Left ventricle myocardium inferior (tissue), 1 donor: ENCODE measurements around the gene SHISA8. TPM values are rescaled to one million over a fixed set of nuclear protein-coding genes. Genes with fewer than 3 reads are reported as not detected.

Source experiments
- DNase-seq: peaks from one replicate; pipeline ENCODE4 v3.0.0-alpha.2; 2020
- H3K27ac ChIP-seq: fragments of 200-600 bp; replicated peaks from 2 replicates; pipeline ENCODE4 v1.8.0; 2021
- H3K27me3 ChIP-seq: fragments of 200-600 bp; 2 replicates; pipeline ENCODE4 v1.8.0; 2021; ENCODE audit warnings: low read depth
- H3K36me3 ChIP-seq: fragments of 200-600 bp; 2 replicates; pipeline ENCODE4 v1.8.0; 2021
- H3K4me1 ChIP-seq: fragments of 200-600 bp; 2 replicates; pipeline ENCODE4 v1.8.0; 2021
- H3K4me3 ChIP-seq: fragments of 200-600 bp; 2 replicates; pipeline ENCODE4 v1.8.0; 2021; ENCODE audit warnings: mild to moderate bottlenecking, moderate library complexity
- H3K9me3 ChIP-seq: fragments of 200-600 bp; replicated peaks from 2 replicates; pipeline ENCODE4 v1.8.0; 2021
- intact Hi-C: fragments of 100-400 bp; cut with micrococcal nuclease; formaldehyde crosslinking; loops from one replicate; pipeline ENCODE4 v1.11.0; 2022
- total RNA-seq: library from RNA; stranded (reverse); fragmentation: NEBNext Ultra II Directional; extraction: Animal tissue kit (Norgen Biotek cat#: 25700); gene quantifications from one replicate; pipeline ENCODE4 v1.2.1, GENCODE V29; 2021
- TF ChIP-seq, protein P1 (sequence below): fragments of 200-600 bp; IDR thresholded peaks from 2 replicates; pipeline ENCODE4 v1.8.0; 2021; ENCODE audit warnings: antibody characterized with exemption, mild to moderate bottlenecking, borderline replicate concordance
- donor health status: DM: no; HTN: yes; CAD: no; lungs with severe emphysema.

The SHISA8 gene
- total RNA-seq, 1 donor from 2014 or later, result 2.2 TPM

DNA sequence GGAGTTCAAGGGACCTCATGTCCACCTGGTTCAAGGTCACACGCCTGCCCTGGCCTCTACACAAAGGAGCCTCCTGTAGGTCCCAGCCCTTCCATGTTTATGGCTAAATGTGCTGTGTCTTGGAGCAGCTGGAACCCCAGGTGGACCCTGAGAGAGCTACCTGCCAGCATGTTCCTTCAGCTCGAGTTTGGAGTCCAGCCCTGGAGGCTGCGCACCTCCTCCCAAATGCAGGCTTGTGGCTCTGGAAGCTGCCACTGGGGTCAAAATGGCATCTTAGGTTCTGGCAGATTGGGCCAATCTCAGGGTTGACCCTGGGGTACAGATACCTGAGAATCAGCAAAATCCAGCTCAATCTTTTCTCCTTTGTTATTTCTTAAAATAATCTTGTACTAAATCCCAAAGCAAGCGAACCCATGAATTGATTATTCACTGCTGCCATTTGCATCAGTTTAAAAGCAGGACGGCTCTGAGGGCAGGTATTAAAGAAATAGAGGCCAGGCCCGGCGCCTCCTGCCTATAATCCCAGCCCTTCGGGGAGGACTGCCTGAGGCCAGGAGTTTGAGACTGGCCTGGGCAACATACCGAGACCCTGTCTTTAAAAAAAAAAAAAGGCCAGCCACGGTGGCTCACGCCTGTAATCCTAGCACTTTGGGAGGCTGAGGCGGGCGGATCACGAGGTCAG is 8.9 kb upstream of the SHISA8 start:
- intact Hi-C loops, result no loop called here
- DNase-seq, result no peak
- Histone ChIP-seq H3K4me3 (no peak overlapping the region), H3K9me3 (no peaks in the 10 kb centered on the region), H3K4me1 (peaks cover 32% of the 10 kb centered on the region), H3K27me3 (peaks cover 45% of the 10 kb centered on the region), H3K36me3 (no peaks in the 10 kb centered on the region), H3K27ac (no peak overlapping the region)
- TF ChIP-seq, protein P1, sequence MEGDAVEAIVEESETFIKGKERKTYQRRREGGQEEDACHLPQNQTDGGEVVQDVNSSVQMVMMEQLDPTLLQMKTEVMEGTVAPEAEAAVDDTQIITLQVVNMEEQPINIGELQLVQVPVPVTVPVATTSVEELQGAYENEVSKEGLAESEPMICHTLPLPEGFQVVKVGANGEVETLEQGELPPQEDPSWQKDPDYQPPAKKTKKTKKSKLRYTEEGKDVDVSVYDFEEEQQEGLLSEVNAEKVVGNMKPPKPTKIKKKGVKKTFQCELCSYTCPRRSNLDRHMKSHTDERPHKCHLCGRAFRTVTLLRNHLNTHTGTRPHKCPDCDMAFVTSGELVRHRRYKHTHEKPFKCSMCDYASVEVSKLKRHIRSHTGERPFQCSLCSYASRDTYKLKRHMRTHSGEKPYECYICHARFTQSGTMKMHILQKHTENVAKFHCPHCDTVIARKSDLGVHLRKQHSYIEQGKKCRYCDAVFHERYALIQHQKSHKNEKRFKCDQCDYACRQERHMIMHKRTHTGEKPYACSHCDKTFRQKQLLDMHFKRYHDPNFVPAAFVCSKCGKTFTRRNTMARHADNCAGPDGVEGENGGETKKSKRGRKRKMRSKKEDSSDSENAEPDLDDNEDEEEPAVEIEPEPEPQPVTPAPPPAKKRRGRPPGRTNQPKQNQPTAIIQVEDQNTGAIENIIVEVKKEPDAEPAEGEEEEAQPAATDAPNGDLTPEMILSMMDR, result no peak

DNA sequence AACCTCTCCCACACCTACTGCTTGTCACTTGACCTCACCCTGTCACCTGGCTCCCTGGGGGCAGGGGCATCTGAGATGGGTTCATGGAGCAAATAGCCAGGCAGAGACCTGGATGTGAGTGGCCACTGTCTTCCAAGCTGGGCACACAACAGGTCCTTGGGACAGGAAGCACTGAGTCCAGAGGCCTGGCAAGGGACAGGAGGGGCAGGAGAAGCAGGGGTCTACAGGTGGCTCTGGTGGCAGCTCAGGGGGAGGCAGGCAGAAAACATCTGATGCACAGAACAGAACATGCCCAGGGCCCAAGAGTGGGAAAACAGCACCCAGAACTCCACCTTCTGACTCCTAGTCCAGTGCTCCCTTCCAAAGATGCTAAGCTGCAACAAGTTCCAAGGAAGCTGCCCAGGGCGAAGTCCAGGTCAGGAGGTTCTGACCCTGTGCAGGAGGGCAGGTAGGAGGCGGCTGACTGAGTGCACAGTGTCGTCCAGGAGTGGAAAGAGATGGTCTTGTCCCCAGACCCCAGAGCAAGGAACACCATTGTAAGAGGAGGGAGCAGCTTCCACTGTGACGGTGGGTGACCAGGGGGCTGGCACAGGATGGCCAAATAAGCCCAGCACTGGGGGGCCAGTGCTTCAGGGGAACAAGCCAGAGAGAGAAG is 8.2 kb upstream of the SHISA8 start:
- Histone ChIP-seq H3K27ac (no peak overlapping the region), H3K9me3 (no peaks in the 10 kb centered on the region), H3K36me3 (no peaks in the 10 kb centered on the region), H3K4me3 (no peak overlapping the region), H3K4me1 (peaks cover 39% of the 10 kb centered on the region), H3K27me3 (peaks cover 51% of the 10 kb centered on the region)
- TF ChIP-seq, protein P1, result no peak
- intact Hi-C loops, result no loop called here
- no peak for DNase-seq

DNA sequence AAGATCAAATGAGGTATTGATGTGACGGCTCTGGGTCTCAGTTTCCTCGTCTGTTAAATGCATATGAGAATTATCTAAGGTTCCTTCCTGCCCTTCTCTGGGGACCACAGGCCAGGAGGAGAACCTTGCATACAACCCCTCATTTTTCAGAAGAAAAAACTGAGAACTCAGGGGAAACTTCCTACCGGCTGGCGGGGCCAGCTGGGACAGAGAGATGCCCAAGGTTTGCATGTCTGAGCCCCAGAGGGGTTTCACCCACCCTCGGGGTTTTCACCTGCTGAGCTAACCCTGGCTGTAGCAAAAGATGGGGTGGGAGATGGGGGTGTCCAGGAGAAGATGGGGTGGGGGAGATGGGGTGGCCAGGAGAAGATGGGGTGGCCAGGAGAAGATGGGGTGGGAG is 7.5 kb upstream of the SHISA8 start:
- H3K36me3 ChIP-seq, result no peaks in the 10 kb centered on the region
- intact Hi-C loops, result no loop called here
- TF ChIP-seq, protein P1, result no peak
- no peak overlapping the region for H3K4me3 ChIP-seq
- DNase-seq, result no peak
- H3K27ac ChIP-seq, result no peak overlapping the region
- H3K9me3 ChIP-seq, result no peaks in the 10 kb centered on the region
- H3K4me1 ChIP-seq, result peaks cover 46% of the 10 kb centered on the region
- peaks cover 58% of the 10 kb centered on the region for H3K27me3 ChIP-seq

DNA sequence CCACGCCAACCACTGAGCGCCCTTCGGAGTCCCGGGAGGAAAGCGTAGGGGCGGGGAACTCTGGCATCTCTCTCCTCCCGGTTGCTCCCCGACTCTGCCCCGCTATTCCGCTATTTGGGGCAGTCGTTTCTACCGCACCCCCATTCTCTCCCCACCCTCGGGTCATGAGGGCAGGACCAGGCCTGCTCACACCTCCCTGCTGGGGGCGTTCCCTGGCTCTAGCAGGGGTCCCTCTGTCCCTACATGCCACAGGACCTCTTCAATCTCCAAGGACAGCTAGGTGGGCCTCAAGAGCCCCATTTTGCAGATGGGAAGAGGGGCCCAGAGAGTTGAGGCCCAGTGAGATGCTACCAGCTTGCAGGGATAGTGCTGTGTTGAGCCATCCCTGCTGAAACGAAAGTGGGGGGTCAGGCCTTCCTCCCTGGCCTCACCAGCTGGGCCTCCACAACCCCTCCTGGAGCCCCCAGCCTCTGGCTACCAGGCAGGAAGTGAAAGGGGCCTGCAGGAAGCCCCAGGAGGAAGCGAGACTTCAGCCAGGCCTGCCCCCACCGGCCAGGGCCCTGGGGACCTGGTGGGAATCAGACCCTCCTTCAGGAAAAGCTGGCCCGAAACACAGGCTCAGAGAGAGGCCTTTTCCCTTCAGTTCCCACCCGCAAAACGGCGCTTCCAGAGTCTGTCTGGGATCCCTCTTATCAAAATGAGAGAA is 5.5 kb upstream of the SHISA8 start:
- Histone ChIP-seq H3K9me3 (no peaks in the 10 kb centered on the region), H3K27ac (peak overlapping the region; percentile 42), H3K36me3 (no peaks in the 10 kb centered on the region), H3K4me1 (peaks cover 33% of the 10 kb centered on the region), H3K4me3 (peak overlapping the region; percentile 70), H3K27me3 (peaks cover 58% of the 10 kb centered on the region)
- DNase-seq, result no peak
- intact Hi-C loops, result no loop called here
- TF ChIP-seq, protein P1, result no peak

- H3K9me3 ChIP-seq, result no peaks in the 10 kb centered on the region
- H3K4me1 ChIP-seq, result peaks cover 42% of the 10 kb centered on the region
- H3K4me3 ChIP-seq, result peak overlapping the region; percentile 70
- H3K27ac ChIP-seq, result peak overlapping the region; percentile 42
- peak; percentile 70 for DNase-seq
- peaks cover 61% of the 10 kb centered on the region for H3K27me3 ChIP-seq
- TF ChIP-seq, protein P1, result no peak
- intact Hi-C loops, result no loop called here
- no peaks in the 10 kb centered on the region for H3K36me3 ChIP-seq
Observed at GRCh38 chr22:41919357-41920224, 4.7 kb upstream of the SHISA8 start.
